Measurements from ENCODE around the gene NID2.

Gene NID2

GRCh38 chr14:52081964-52082363 lies 13.1 kb upstream of the NID2 start:
- DNase-seq (ENCODE audit: insufficient read length, low spot score) (no peak), FAIRE-seq (no peak)
- TF ChIP-seq POU2F2 (IDR thresholded peaks at IDR 0.05; ENCODE audit: low read depth, low read length) = no peak
- TF ChIP-seq PAX5 (IDR thresholded peaks at IDR 0.05; ENCODE audit: insufficient read depth, low read length, severe bottlenecking) = no peak
- TF ChIP-seq TAF1 (IDR thresholded peaks at IDR 0.05; ENCODE audit: low read depth, low read length) = no peak
- no peak for TF ChIP-seq SPI1 (IDR thresholded peaks at IDR 0.05; ENCODE audit: low read depth, low read length)
- TF ChIP-seq POLR2A (IDR thresholded peaks at IDR 0.05; ENCODE audit: low read depth, low read length) = no peak
- no peak for TF ChIP-seq POLR2AphosphoS5 (IDR thresholded peaks at IDR 0.05; ENCODE audit: low read depth, low read length)

- DNase-seq (ENCODE audit: insufficient read length, low spot score) (no peak), FAIRE-seq (no peak)
- TF ChIP-seq POLR2AphosphoS5 (IDR thresholded peaks at IDR 0.05; ENCODE audit: low read depth, low read length) = no peak
- no peak for TF ChIP-seq TAF1 (IDR thresholded peaks at IDR 0.05; ENCODE audit: low read depth, low read length)
- TF ChIP-seq PAX5 (IDR thresholded peaks at IDR 0.05; ENCODE audit: insufficient read depth, low read length, severe bottlenecking) = no peak
- no peak for TF ChIP-seq POU2F2 (IDR thresholded peaks at IDR 0.05; ENCODE audit: low read depth, low read length)
- no peak for TF ChIP-seq POLR2A (IDR thresholded peaks at IDR 0.05; ENCODE audit: low read depth, low read length)
- no peak for TF ChIP-seq SPI1 (IDR thresholded peaks at IDR 0.05; ENCODE audit: low read depth, low read length)
These were observed 12.2 kb upstream of the NID2 start for GRCh38 chr14:52080808-52081755.

- no peak for DNase-seq (ENCODE audit: insufficient read length, low spot score)
- TF ChIP-seq SPI1 (IDR thresholded peaks at IDR 0.05; ENCODE audit: low read depth, low read length) (no peak), POU2F2 (IDR thresholded peaks at IDR 0.05; ENCODE audit: low read depth, low read length) (no peak), TAF1 (IDR thresholded peaks at IDR 0.05; ENCODE audit: low read depth, low read length) (no peak), PAX5 (IDR thresholded peaks at IDR 0.05; ENCODE audit: insufficient read depth, low read length, severe bottlenecking) (no peak), POLR2A (IDR thresholded peaks at IDR 0.05; ENCODE audit: low read depth, low read length) (no peak), POLR2AphosphoS5 (IDR thresholded peaks at IDR 0.05; ENCODE audit: low read depth, low read length) (no peak)
- no peak for FAIRE-seq
These were observed 11.4 kb upstream of the NID2 start for GRCh38 chr14:52080158-52080800.

GRCh38 chr14:52079239-52079959 lies 10.5 kb upstream of the NID2 start:
- no peak for FAIRE-seq
- no peak for DNase-seq (ENCODE audit: insufficient read length, low spot score)
- no peak for TF ChIP-seq POU2F2 (IDR thresholded peaks at IDR 0.05; ENCODE audit: low read depth, low read length)
- TF ChIP-seq PAX5 (IDR thresholded peaks at IDR 0.05; ENCODE audit: insufficient read depth, low read length, severe bottlenecking) = no peak
- TF ChIP-seq POLR2AphosphoS5 (IDR thresholded peaks at IDR 0.05; ENCODE audit: low read depth, low read length) = no peak
- no peak for TF ChIP-seq POLR2A (IDR thresholded peaks at IDR 0.05; ENCODE audit: low read depth, low read length)
- no peak for TF ChIP-seq SPI1 (IDR thresholded peaks at IDR 0.05; ENCODE audit: low read depth, low read length)
- TF ChIP-seq TAF1 (IDR thresholded peaks at IDR 0.05; ENCODE audit: low read depth, low read length) = no peak

- TF ChIP-seq PAX5 (IDR thresholded peaks at IDR 0.05; ENCODE audit: insufficient read depth, low read length, severe bottlenecking) (no peak), POU2F2 (IDR thresholded peaks at IDR 0.05; ENCODE audit: low read depth, low read length) (no peak), TAF1 (IDR thresholded peaks at IDR 0.05; ENCODE audit: low read depth, low read length) (no peak), POLR2AphosphoS5 (IDR thresholded peaks at IDR 0.05; ENCODE audit: low read depth, low read length) (no peak), POLR2A (IDR thresholded peaks at IDR 0.05; ENCODE audit: low read depth, low read length) (no peak), SPI1 (IDR thresholded peaks at IDR 0.05; ENCODE audit: low read depth, low read length) (no peak)
- FAIRE-seq = no peak
- DNase-seq (ENCODE audit: insufficient read length, low spot score) = no peak
These were observed 9.9 kb upstream of the NID2 start for GRCh38 chr14:52078721-52079120.

GRCh38 chr14:52078095-52078531 lies 9.3 kb upstream of the NID2 start:
- no peak for DNase-seq (ENCODE audit: insufficient read length, low spot score)
- no peak for TF ChIP-seq TAF1 (IDR thresholded peaks at IDR 0.05; ENCODE audit: low read depth, low read length)
- TF ChIP-seq POLR2A (IDR thresholded peaks at IDR 0.05; ENCODE audit: low read depth, low read length) = no peak
- no peak for TF ChIP-seq PAX5 (IDR thresholded peaks at IDR 0.05; ENCODE audit: insufficient read depth, low read length, severe bottlenecking)
- TF ChIP-seq POLR2AphosphoS5 (IDR thresholded peaks at IDR 0.05; ENCODE audit: low read depth, low read length) = no peak
- TF ChIP-seq POU2F2 (IDR thresholded peaks at IDR 0.05; ENCODE audit: low read depth, low read length) = no peak
- TF ChIP-seq SPI1 (IDR thresholded peaks at IDR 0.05; ENCODE audit: low read depth, low read length) = no peak
- no peak for FAIRE-seq

GRCh38 chr14:52077256-52077979 lies 8.6 kb upstream of the NID2 start:
- no peak for DNase-seq (ENCODE audit: insufficient read length, low spot score)
- no peak for FAIRE-seq
- no peak for TF ChIP-seq POLR2A (IDR thresholded peaks at IDR 0.05; ENCODE audit: low read depth, low read length)
- no peak for TF ChIP-seq SPI1 (IDR thresholded peaks at IDR 0.05; ENCODE audit: low read depth, low read length)
- TF ChIP-seq POLR2AphosphoS5 (IDR thresholded peaks at IDR 0.05; ENCODE audit: low read depth, low read length) = no peak
- no peak for TF ChIP-seq PAX5 (IDR thresholded peaks at IDR 0.05; ENCODE audit: insufficient read depth, low read length, severe bottlenecking)
- TF ChIP-seq POU2F2 (IDR thresholded peaks at IDR 0.05; ENCODE audit: low read depth, low read length) = no peak
- no peak for TF ChIP-seq TAF1 (IDR thresholded peaks at IDR 0.05; ENCODE audit: low read depth, low read length)

GRCh38 chr14:52076334-52076733 lies 7.5 kb upstream of the NID2 start:
- no peak for DNase-seq (ENCODE audit: insufficient read length, low spot score)
- no peak for FAIRE-seq
- TF ChIP-seq POU2F2 (IDR thresholded peaks at IDR 0.05; ENCODE audit: low read depth, low read length) (no peak), POLR2A (IDR thresholded peaks at IDR 0.05; ENCODE audit: low read depth, low read length) (no peak), PAX5 (IDR thresholded peaks at IDR 0.05; ENCODE audit: insufficient read depth, low read length, severe bottlenecking) (no peak), SPI1 (IDR thresholded peaks at IDR 0.05; ENCODE audit: low read depth, low read length) (no peak), TAF1 (IDR thresholded peaks at IDR 0.05; ENCODE audit: low read depth, low read length) (no peak), POLR2AphosphoS5 (IDR thresholded peaks at IDR 0.05; ENCODE audit: low read depth, low read length) (no peak)

Measured in GM12891 (cell line).